ENCODE measurements around the gene SDHB.

SDHB gene

DNA sequence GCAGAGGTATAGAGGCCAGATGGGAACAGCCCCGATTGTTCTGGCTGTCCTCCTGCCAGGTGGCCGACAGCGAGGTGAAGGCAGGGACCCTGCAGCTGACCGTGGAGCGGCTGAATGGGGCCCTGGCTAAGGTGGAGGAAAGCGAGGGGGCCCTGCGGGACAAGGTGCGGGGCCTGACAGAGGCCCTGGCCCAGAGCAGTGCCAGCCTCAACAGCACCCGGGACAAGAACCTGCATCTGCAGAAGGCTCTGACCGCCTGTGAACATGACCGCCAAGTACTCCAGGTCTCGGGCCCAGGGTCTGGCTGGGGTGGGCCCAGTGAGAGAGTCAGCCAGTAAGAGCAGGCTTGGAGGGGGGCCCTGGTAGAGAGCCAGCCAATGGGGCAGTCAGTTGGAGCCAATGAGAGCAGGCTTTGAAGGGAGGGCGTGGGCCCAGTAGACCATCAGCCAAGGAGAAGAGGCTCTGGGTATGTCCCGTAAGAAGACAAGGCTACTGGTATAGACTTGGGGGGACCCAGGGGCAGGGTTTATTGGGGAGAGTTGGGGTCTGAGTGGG lies 84.7 kb downstream of the SDHB start:
- DNase-seq (ENCODE audit: low read depth in 2 of 2) = no peak

Data from stimulated activated CD8-positive, alpha-beta memory T cell treated with anti-CD3 and anti-CD28 coated beads, Interleukin-7, amount 100 ng/mL, for 1 hour (primary cell).